ENCODE data around the gene HOXA3.

HOXA3 gene

DNA sequence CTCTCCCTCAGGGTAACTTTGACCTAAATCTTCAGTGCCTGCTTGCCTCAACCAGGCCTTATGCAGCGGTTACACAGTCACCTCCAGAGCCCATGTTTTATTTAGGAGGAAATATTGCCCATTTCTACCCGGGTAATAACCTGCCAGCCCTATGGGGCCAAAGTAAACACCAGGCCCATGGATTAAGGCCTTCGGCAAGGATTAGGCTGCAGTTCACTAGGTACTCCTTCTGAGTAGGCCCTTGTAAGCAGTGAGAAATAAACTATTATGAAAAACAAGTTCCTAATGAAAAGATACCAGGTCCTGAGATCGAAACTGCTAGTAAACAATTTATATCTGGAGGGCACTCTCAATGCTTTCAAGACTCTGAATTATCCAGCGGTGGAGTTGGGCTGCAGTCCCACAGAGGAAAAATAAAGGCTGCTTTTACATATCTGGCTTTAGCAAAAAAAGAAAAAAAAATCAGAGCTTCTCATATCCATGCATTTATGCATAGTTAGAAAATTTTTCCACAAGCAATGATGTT lies 25.5 kb upstream of the HOXA3 start:
- DNase-seq, result no peak

DNA sequence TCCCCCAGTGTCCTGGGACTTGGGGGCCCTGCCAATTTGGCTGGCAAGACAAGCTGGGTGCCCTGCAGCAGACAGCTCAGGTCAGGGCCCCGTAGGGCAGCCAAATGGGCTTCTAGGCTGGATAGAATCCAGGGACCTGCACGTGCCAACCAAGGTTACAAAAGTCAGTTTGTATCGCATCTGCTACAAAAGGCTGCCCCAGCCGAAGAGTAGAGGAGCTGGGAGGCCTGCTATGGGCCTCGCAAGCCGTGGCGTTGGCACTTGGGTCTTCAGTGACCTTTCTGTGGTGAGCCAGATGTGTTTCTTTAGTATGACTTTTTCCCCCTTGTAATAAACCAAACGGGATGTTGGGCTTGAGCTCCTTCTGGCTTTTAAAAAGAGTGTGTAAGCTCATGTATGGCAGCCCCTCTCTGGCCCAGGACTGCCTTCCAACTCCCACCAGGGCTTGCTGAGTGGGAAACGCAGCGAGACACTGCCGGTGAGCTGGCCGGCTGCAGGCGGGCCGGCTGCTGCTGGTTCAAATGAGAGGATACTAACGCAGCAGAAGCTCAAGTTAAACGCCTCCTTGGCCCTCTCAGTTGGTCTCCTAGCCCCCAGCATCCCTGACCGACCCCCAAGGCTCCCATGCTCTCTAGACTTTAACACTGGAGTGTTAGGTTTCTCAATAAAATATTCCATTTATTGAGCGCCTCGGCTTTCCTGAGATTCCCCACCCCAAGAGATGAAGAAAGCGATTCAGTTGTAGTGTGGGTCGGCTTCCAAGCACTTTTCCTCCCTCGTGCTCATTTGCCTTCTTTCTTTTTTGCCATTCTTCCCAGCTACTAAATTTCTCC lies 24.8 kb upstream of the HOXA3 start:
- DNase-seq, result no peak

GRCh38 chr7:27176524-27176845 lies 24.1 kb upstream of the HOXA3 start:
- DNase-seq, result no peak

GRCh38 chr7:27175626-27176523 lies 23.5 kb upstream of the HOXA3 start:
- no peak for DNase-seq

GRCh38 chr7:27174874-27175625 lies 22.7 kb upstream of the HOXA3 start:
- no peak for DNase-seq

DNA sequence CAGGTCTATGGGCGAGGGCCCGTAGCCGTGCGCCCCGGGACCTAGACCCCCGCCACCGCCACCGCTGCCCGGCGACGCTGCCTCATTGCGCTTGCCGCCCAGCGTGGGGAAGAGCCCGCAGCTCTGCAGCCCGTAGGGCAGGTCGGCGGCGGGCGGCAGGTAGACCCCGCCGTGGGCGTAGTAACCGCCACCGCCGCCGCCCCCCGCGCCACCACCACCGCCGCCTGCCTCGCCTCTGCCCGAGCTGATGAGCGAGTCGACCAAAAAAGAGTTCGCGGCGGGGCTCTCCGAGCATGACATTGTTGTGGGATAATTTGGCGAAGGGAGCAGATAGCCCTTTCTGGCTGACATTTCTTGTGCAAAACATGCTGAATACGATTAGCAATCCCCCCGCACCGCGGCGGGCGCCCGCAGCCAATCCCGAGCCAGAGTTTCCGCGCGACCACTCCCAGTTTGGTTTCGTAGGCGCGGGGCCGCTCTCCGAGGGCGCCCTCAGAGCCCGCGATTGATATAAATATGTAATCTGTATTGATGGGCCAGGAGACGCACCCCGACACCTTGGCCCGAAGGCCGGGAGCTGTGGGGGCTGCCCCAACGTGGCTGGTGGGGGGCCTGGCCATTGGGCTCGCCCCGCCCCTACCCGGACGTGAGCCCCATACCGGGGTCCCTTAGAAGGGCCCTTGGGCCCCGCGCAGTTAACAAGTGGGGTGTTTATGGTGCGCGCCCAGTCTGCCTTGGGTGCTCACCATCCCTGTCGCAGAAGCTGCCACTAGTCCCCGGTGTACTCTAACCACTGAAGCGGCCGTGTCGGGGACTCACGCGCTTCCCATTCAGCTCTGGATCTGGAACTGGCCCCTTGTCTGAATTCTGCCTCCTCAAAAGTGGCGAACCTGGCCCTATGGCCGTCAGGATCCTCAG lies 21.8 kb upstream of the HOXA3 start, which contains the start of gene HOXA10:
Gene HOXA10, minus strand, starts transcription at position 365 of the 918 bp plus-strand sequence. Its CDS starts 14 bp downstream, at position 351.
- no peak for DNase-seq

GRCh38 chr7:27173511-27173955 lies 21.1 kb upstream of the HOXA3 start:
- DNase-seq, result no peak

DNA sequence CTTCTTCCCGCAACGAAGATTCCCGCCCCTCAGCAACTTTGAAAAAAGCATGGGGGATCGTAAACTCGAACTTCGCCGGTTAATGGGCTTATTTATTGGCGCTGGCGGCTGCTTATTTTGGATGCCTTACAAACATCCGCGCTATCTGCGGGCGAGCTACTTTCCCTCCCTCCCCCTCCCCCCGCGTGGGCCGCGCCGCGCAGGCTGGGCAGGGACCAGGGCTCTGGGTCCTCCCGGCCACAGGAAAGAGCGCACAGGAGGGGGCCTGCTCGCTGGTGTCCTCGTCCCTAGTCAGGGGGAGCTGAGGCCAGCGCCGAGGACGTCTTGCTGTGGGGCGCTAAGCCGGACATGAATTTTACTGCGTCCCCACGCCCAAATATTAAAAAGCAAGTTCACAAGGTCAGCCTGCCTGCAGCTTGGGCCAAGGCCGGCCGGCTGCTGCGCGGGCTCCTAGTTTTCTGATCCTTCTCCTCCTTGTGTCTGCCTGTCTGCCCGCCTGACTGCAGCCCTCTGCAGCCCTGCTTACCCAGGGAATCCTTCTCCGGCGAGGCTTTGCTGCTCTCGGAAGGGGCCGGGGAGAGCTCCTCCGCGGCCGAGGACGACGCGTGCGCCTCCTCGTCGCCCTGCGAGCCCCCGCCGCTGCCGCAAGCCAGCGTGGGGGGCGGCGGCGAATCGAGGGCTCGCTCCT lies 20.6 kb upstream of the HOXA3 start:
- DNase-seq, result no peak

GRCh38 chr7:27172315-27172774 lies 20.0 kb upstream of the HOXA3 start:
- no peak for DNase-seq

DNA sequence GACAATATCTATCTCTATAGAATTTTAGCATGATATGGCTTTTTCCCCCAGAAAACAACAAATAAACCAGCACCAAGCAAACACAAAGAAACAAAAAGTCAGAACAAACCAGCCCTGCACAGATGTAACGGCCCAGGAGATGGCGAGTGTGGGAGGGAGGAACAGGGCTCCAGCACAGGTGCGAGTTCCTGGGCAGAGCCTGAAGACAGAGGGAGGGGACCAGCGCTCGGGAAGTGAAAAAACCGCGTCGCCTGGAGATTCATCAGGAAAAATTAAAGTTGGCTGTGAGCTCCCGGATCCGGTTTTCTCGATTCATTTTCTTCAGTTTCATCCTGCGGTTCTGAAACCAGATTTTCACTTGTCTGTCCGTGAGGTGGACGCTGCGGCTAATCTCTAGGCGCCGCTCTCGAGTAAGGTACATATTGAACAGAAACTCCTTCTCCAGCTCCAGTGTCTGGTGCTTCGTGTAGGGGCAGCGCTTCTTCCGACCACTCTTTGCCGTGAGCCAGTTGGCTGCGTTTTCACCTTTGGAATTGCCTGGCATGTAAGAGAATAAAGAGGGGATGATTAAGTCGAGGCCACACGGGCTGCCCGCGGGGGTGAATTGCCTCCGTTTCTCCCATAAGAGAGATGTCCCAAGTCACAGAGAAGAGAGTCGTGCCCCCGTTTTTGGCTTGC lies 19.4 kb upstream of the HOXA3 start:
- no peak for DNase-seq

DNA sequence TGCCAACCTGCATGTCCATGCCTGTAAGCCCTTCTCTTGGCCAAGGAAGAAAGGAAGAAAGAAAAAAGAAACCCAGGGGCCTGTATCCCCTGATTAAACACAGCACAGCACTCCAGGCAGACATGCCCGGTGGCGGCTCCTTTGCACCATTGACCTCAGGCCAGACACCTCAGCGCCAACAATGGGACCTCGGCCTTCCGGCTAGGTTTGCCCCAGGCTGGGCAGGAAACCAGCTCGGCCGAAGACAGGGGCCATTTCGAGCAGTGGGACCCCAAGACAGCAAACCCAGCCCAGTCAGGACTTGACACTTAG lies 18.9 kb upstream of the HOXA3 start:
- DNase-seq, result no peak

- DNase-seq, result no peak
Observed at GRCh38 chr7:27170426-27171324, 18.3 kb upstream of the HOXA3 start.

- DNase-seq, result no peak
Observed at GRCh38 chr7:27169658-27170425, 17.5 kb upstream of the HOXA3 start.

- no peak for DNase-seq
Observed at GRCh38 chr7:27168265-27168947, 16.0 kb upstream of the HOXA3 start.

- no peak for DNase-seq
Observed at GRCh38 chr7:27167916-27168264, 15.5 kb upstream of the HOXA3 start.

DNA sequence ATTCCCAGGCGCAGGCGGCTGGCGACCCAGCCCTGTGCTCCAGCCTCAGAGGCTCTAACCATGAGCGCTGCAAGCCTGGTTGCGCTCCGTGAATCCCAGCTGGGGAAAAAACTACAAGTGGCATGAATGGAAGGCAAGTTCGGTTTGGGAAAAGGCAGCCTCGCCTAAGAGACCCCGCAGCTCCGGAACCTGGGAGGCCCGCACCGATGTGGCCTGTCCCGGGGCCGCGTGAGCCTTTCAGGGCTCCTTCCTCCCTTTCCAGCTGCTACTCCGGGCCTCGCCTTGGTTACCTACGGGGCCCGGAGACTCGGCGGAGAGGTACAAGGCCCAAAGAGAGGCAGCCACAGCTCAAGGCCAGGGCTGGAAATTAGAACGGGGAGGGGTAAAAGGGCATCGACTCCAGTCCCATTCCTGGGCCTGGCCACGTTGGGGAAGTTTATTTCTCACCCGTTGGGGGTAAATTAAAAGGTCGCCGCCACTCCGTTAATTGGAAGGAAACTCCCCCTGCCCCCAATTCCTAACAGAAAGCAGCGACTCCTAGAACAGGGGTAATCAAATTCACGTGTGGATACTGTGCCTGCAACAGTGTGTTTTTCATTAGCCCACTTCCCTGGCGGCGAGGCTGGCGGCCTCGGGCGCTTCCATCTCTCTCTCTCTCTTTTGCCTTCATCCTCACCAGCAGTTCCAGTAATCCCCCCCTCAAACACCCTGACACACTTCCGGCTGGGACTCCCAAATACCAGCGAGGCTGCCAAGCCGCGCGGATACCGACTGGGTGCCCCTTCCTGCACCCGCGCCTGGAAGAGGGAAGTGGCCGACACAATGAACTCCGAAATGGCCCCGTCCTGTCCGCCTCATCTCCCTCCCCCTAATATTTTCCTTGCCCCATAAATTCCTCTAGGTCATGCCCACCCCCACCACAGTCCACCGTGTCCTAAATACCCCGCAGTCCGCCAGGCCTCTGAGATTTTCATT lies 14.4 kb upstream of the HOXA3 start:
- DNase-seq, result no peak

DNA sequence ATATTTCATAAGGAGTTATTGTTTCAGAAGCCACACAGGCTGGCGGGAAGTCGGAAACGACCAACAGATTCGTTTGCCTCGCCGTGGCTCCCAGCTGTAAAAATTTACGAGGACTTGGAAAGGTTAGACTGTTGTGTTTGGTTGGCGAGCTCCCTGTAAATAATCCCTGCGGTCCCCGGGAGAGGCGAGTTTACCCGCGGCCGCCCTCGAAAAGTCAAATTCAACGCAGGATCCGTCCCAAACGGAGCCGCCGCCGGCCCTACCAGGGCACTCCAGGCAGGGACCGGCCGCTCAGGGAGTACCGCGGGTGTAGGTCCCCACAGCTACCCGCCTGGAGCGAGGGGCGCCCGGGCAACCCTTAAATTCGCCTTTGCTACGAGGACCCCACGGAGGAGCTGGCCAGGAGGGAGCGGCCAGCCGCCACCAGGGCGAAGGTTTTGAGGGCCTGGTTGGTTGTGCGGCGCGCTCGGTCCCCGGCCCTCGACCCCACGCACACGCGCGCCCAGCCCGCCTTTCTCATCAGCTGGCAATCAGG lies 13.7 kb upstream of the HOXA3 start:
- no peak for DNase-seq

Measured in NCI-H1436 treated with DMSO at 0.1 percent for 48 hours (cell line).